HG02884 (cell line): ENCODE data around the gene RNF103.
"Not testable (repeated sequence)": the region's sequence is repeated elsewhere in the genome, so short reads cannot be mapped to it uniquely, and the experiment has no call there.

Experiments
- ATAC-seq: cut with Tn5 transposase; IDR thresholded peaks from one replicate; pipeline ENCODE4 v1.9.1; 2021; ENCODE audit warnings: mild to moderate bottlenecking, moderate library complexity; ENCODE audit not compliant: unreplicated experiment

RNF103 gene, protein sequence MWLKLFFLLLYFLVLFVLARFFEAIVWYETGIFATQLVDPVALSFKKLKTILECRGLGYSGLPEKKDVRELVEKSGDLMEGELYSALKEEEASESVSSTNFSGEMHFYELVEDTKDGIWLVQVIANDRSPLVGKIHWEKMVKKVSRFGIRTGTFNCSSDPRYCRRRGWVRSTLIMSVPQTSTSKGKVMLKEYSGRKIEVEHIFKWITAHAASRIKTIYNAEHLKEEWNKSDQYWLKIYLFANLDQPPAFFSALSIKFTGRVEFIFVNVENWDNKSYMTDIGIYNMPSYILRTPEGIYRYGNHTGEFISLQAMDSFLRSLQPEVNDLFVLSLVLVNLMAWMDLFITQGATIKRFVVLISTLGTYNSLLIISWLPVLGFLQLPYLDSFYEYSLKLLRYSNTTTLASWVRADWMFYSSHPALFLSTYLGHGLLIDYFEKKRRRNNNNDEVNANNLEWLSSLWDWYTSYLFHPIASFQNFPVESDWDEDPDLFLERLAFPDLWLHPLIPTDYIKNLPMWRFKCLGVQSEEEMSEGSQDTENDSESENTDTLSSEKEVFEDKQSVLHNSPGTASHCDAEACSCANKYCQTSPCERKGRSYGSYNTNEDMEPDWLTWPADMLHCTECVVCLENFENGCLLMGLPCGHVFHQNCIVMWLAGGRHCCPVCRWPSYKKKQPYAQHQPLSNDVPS

DNA sequence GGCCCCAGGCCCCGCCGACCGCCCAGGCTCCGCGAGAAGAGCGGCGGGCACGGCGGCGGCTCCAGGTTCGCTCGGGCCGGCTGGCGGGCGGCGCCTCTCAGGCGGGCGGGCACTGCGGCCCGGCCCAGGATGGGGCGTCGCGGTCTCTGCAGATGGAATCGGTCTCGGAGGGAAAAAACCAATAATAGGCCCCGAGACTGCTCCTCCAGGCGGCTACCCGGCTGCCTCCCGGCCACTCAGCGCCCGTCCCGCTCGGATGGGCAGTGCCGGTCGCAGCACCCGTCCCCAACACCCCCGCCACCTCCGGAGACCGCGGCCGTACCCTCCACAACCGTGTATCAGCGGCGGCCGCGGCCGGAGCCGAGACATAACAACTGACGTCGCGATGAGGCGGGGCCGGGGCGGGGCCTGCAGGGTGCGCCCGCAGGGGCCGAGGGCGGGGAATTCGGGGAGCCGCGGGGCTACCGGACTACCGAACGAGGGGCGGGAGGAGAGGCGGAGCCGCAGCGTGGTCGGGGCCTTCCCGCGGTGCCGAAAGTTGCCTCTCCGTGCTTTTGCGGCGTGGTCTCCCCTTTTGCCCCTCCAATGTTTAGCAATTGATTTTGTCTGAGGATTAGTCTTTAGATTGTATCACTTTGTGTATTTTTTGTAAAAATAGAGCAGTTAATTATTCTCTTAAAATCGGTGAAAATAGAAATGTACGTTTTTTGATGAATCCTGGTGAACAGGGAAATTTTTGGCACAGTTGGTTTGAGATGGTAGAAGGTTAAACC, at the start of gene RNF103:
Gene RNF103 (minus strand): TSS at position 372 of the 773 bp plus-strand sequence. CDS start 979 bp downstream, outside the sequence.
- ATAC-seq, result peak; percentile 81

DNA sequence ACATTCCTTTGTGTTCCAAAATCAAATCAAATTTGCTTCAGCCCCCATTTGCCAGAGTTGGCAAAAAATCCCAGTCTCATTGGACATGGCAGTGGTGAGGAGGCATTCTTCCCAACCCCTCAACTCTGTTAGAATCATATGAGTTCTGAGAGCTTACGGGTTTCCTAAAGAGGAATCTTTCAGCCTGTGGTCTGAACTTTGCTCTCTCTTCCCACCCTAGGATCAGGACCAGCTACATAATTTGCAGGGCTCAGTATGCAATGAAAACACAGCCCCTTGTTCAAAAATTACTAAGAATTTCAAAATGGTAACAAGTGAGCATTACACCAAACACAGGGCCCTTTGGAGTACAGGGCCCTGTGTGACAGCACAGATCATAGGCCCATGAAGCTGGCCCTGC, 49.3 kb upstream of the RNF103 start:
- no peak for ATAC-seq

DNA sequence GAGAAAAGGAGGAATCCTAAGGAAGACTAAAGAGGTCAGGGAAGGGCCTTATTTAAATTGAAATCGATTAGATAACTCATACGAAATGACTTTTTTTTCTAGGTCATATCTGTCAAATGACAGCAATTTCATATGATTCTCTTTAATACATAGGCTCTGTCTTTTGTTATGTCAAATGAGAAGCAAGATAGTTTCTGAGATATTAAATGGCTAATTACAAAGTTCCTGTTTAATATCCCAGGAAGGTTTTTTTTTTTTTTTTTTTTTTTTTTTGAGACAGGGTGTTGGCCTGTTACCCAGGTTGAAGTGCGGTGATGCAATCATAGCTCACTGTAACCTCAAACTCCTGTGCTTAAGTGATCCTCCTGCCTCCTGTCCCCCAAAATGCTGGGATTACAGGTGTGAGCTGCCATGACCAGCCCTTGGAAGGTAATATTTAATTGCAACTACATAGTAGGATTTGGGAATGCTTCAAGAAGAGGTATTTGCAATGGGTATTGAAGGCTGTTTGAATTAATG, 48.4 kb upstream of the RNF103 start:
- ATAC-seq, result no peak

DNA sequence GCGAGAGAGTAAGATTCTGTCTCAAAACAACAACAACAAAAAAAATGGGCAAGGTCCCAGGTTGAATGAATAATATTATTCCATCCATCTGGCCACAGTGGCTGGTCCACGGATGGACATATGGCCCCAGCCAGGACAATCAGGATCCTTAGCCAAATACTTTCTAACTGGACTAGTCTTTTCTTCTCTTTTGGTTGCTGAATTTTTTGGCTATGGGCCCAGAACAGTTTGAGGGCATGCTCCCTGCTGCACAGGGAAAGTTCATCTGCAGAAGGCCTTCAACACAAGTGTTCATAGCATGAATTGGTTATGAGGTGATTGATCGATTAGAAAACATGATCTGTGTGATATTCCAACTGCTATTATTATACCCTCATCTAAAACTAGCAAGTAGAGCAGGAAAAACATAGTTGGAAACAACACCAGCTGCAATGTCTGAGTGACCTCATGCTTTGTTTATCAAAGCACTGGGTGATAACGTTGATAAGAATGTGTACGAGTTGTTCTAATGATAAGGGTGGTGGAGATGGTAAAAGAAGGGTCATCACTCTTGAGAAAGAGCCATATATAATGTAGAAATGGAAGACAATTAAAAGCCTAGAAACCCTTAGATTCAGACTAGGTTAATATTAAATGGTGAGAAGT, 47.8 kb upstream of the RNF103 start:
- no peak for ATAC-seq

DNA sequence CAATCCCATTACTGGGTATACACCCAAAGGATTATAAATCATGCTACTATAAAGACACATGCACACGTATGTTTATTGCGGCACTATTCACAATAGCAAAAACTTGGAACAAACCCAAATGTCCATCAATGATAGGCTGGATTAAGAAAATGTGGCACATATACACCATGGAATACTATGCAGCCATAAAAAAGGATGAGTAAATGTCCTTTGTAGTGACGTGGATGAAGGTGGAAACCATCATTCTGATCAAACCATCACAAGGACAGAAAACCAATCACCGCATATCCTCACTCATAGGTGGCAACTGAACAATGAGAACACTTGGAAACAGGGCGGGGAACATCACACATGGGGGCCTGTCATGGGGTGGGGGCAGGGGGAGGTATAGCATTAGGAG, 45.7 kb upstream of the RNF103 start:
- not testable (repeated sequence) for ATAC-seq

DNA sequence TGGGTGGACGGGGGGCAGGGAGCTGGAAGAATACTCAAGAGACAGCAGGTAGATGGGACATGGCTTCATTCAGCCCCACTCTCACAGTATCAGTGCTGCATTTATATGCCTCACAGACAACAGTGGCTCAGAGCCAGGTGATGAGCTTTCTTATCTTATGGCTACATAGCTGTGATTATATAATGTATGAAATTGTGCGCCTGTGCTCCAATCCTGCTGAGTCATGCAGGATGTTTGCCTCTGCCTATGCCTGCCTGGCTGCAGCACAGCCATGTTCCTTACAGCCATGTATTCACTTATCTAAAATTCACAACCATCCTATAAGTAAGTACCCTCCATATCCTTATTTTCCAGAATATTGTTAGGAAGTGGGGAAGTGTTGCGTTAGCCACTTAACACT, 37.7 kb upstream of the RNF103 start:
- no peak for ATAC-seq

DNA sequence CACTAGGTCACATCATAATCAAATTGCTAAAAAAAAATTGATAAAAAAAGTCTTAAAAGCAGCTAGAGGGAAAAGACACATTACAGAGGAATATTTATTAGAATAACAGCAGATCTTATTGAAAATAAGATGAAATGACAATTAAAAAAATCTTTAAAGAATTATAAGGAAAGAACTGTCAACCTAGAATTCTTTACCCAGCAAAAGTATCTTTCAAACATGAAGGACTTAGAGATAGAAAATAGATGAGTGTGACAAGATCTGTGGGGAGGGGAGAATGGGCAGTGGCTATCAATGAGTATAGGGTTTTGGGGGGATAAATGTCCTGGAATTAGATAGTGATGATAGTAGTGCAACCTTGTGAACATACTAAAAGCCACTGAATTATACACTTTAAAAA, 26.5 kb upstream of the RNF103 start:
- ATAC-seq, result no peak

DNA sequence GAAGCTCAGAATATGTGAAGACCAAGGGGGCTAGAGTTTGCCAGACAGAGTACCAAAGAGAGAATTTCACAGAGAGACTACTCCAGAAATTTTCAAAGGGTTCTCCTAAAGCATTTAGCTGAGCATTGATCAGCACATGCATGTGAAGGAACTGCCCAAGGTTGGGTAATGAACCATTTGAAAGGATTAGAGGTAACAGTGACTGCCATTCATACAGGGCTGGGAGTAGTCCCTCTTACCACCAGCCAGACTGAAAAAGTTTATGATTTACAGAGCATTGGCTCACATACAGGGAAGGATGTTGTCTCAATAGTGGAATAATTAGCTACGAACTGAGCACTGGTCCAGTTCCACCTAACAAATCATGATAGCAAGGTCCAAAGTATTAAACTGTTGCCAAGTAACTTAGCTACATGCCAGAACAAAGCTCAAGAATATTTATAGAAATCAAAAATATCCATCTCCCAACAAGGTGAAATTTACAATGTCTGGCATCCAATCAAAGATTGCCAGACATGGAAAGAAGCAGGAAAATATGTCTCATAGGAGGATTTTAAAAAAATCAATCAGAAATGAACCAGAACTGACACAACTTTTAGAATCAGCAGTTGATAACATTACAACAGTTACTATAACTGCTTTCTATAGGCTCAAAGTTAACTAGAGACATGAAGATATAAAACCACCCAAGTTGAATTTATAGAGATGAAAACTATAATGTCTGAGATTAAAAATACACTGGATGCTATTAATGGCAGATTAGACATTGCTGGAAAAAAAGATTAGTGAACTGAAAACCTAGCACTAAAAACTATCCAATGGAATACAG, 25.7 kb upstream of the RNF103 start:
- no peak for ATAC-seq

DNA sequence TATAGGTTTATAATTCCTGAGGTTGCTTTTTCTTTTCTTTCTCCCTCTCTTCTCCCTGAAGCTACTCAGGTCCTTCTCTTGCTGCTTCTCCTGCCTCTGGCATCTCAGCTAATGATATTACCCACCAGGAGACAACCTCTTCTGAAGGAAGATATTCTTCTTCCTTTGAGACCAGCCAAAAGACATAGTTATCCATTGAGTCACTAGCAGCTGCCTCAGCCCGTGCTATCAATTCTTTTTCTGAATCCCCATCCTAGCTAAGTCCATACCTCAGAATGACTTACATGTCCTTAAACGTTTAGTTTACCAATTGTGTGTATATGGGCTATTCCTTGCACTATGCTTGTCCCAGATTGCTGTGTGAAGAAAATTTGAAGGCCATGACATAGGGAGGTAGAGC, 25.0 kb upstream of the RNF103 start:
- ATAC-seq, result no peak

DNA sequence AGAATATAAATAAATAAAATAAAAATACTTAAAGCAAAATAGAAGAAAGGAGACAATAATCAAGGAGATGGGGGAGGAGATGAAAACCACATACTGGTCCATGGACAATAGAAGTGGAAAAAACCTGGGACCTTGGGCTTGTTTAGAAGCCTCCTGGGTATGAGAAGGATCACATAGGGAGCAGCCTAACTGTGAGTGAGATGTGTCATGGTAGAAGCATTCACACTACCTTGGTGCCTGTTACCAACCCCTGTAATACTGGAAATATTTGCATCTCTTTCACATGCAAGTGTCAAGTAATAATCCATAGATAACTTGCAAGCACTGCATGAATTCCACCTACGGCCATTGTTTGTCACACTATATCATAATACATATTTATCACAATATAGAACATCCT, 23.2 kb upstream of the RNF103 start:
- no peak for ATAC-seq

DNA sequence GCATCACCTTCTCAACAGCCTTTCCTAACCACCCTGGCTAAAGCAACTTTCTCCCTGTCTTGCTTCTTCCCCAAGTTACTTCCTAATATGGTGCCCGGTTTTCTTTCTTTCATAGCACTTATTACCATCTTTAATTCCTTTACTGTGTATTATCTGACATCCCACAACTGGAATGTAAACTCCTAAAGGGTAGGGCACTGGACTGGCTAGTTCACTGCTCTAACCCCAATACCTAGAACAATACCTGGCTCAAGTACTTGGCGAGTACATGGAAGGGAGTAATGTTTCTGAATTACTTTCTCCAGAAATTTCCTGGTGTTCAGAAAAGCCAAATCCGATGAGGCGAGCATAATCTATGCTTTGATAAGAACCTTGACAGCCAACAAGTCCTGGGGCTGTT, 22.7 kb upstream of the RNF103 start:
- ATAC-seq, result no peak

DNA sequence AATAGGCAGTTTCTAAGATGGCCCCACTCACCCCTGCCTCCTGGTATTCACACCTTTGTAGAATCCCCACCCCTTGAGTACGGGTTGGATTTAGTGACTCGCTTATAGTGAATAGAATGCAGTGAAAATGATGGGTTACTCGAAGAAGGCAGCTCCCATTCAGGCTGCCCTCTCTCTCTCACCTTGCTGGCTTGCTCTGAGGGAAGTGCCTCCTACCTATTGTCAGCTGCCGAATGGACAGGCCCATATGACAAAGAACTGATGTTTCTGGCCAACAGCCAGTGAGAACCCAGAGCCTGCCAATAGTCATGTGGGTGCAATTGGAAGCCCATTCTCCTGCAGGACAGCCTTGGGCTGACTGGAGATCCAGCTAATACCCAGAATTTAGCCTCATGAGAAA, 22.1 kb upstream of the RNF103 start:
- no peak for ATAC-seq

DNA sequence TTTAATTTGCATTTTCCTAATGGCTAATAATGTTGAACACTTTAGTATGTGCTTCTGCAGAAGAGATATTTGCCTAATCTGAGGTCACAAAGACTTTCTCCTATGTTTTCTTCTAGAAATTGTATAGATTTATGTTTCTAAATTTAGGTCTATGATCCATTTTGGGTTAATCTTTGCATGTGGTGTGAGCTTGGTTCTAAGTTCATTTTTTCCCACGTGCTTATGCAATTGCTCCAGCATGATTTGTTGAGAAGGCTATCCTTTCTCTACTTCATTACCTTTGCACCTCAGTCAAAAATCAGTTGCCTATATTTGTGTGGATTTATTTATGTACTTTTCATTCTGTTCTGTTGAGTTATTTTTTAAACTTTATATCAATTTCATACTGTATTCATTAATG, 15.0 kb upstream of the RNF103 start:
- no peak for ATAC-seq

DNA sequence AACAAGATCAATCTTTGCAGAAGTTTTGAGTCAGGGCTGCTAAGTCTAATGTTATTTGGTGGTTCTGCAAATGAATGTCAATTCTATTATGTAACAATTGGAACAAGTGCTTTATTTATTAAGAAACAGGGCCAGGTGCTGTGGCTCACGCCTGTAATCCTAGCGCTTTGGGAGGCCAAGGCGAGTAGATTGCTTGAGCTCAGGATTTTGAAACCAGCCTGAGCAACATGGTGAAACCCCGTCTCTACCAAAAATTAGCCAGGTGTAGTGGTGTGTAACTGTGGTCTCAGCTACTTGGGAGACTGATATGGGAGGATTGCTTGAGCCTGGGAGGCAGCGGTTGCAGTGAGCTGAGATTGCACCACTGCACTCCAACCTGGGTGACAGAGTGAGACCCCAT, 13.2 kb upstream of the RNF103 start:
- no peak for ATAC-seq

DNA sequence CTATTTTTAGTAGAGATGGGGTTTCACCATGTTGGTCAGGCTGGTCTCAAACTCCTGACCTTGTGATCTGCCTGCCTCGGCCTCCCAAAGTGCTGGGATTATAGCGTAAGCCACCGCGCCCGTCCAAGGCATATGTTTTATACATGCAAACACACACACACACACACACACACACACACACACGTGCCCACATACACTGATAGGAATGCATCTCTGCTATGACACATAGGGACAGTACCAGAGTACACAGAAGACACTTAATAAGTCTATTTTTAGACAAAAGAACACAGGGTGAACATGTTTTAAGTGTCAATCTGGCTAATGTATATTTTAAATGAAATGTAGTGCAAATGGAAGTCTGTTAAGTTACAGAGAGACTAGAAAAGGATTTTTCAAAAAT, 10.7 kb upstream of the RNF103 start:
- ATAC-seq, result no peak

DNA sequence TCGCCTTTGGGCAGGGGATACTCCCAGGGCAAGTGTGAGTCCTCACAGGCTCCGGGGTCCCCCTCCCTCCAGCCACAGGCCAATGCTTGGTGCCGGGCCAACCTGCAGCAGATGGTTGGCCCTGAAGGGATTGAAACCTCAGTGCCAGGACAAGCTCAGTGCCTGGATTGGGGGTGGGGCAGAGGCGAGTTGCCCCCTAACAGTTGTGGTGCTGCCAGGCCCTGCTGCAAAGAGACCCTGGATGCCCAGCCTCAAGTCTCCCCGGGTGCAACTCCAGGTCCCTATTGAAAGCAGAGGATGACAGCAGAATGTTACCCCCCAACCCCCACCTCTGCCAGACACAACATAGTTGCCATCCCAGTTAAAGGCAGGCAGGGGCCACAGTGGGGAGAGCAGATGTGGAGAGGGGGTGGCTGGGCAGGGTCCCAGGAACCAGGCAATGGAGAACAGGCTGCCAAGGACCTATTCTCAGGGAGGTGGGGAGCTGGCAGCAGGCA, 9.5 kb upstream of the RNF103 start:
- ATAC-seq, result no peak

DNA sequence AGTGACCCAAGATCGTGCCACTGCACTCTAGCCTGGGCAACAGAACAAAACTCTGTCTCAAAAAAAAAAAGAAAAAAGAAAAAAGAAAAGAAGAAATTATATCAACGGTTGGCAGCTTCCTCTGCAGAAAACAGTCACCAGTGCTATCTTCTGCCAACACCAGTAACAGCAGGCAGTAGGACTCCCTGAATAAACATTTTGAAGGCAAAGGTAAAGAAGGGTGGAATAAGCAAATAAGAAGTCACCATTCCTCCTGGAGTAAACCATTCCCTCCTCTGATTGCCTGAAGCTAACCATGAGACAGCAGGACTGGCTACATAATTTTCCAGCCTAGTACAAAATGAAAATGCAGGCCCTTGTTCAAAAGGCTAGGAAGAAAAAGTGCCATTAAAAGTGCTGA, 9.0 kb upstream of the RNF103 start:
- no peak for ATAC-seq

DNA sequence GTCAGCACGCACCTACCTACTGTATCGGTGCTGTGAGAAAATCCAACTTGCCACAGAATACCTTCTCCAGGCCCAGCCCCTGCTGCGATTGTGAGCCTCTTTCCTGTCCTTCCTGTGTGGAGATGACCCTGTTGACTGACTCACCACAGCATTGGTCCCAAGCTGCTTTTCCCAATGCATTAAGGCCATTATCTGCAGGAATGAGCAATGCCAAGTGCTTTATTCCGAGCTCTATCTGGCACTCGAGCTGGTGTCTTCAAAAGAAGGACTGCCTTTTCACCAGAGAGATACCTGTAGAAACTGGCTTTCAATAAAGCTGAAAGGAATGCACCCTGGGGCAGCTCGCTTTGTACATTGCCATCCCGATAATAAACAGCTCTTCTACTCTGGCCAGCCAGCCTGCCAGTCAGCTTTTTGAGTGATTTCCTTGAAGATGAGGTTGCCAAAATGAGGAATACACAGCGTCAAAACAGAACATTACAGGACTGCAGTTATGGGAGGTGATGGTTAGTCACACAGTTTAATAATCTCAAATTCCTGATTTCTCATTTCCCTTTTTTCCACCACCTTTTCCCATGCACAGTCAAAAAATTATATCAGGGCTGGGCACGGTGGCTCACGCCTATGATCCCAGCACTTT, 8.3 kb upstream of the RNF103 start:
- no peak for ATAC-seq

DNA sequence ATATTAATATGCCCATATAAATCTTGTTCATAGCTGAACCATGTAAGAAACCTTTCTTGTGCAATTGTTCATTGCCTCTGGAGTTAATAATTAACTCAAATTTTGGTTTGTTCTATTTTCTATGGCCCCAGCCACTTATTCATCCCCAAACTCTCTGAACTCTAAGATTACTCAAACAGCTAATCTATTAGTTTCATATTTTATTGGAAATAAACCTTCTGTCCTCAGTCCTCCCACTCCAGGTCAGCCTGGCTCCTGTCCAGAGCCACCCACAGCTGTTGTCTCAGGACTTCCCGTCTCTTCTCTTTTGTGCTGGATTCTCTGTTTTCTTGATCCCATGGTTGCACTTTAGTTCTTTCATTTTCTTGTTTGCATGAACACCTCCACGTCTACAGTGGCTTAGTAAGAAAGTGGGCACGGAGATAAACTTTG, 4.4 kb upstream of the RNF103 start:
- no peak for ATAC-seq
